ENCODE measurements around the gene TNXB.
"Not testable (repeated sequence)": the region's sequence is repeated elsewhere in the genome, so short reads cannot be mapped to it uniquely, and the experiment has no call there.

TNXB gene

DNA sequence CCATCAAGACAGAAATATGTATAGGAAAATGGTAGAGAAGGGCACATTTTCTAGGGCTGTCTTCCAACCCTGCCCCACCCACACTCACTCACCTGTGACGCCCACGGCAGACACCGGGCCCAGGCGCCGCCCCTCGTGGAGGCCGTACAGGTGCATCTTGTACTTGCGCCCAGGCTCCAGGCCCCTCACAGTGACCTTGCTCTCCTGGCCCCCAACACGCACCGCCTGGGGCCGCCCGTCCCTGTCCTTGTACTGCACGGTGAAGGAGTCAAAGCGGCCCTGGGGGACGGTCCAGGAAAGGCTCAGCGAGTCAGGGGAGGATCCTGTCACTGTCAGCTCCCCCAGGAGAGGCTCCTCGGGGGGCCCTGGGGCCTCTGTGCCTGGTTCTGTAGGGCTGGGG, 51.2 kb downstream of the TNXB start:
- no peak for DNase-seq
- no peak for ATAC-seq

DNA sequence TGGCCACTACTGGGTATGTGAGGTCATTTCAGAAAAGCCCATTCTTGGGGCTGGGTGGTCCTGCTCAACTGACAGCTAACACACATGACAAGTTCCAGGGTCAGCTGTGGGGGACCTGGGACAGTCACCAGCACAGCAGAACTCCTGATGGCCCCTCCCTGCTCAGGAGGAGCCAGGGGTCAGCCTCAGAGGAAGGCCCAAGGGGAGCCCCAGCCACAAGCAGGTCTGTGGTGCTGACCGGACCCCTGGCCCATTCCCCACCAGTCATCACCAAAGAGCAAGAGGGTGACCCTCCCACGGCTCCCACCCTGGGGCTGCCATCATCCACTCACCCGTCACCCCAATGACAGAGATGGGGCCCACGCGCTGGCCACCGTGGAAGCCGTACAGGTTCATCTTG, 52.9 kb downstream of the TNXB start:
- no peak for ATAC-seq
- DNase-seq = no peak

DNA sequence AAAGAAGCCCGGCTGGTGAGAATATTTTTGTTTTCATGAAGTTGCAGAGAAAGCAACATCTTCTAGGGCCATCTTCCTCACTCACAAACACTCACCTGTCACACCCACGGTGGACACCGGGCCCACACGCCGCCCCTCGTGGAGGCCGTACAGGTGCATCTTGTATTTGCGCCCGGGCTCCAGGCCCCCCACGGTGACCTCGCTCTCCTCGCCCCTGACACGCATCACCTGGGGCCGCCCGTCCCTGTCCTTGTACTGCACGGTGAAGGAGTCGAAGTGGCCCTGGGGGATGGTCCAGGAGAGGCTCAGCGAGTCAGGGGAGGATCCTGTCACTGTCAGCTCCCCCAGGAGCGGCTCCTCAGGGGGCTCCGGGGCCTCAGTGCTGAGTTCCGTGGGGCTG, 53.4 kb downstream of the TNXB start:
- DNase-seq, ATAC-seq: not testable (repeated sequence)

DNA sequence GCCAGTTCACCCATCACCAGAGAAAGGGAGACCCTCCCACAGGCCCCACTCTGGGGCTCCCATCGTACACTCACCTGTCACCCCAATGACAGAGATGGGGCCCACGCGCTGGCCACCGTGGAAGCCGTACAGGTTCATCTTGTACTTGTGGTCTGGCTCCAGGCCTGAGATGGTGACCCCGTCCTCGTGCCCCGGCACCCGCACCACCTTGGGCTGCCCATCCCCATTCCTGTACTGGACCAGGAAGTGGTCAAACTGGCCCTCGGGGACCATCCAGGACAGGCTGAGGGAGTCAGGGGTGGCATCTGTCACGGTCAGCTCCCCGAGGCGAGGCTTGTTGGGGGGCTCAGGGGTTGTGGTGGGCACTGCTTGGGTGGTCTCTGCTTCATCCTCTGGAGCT, 55.8 kb downstream of the TNXB start:
- not testable (repeated sequence) for ATAC-seq, DNase-seq

DNA sequence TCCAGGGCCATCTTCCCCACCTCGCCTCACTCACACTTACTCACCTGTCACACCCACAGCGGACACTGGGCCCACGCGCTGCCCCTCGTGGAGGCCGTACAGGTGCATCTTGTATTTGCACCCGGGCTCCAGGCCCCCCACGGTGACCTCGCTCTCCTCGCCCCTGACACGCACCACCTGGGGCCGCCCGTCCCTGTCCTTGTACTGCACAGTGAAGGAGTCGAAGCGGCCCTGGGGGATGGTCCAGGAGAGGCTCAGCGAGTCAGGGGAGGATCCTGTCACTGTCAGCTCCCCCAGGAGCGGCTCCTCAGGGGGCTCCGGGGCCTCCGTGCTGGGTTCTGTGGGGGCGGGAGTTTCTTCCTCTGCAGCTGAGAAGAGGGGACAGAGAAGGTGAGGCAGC, 56.5 kb downstream of the TNXB start:
- DNase-seq, ATAC-seq: not testable (repeated sequence)

DNA sequence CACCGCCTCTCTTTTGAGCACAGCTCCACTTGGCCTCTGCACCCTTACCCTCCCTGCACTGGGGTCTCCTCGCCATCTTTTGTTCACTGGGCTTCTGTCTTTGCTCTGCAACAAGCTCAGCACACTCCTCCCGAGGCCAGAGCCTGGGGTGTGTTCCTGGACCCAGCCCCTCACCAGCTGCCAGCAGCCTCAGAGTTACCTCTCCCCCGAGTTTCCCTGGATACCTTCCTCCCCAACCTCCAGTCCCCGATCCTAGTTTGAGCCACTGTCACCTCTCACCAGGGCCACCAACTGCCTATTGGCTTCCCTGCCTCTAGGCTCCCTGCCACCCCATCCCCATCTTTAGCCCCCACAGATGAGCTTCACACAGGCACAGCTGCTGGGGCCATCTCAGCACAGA, 58.6 kb downstream of the TNXB start:
- ATAC-seq (no peak), DNase-seq (no peak)

DNA sequence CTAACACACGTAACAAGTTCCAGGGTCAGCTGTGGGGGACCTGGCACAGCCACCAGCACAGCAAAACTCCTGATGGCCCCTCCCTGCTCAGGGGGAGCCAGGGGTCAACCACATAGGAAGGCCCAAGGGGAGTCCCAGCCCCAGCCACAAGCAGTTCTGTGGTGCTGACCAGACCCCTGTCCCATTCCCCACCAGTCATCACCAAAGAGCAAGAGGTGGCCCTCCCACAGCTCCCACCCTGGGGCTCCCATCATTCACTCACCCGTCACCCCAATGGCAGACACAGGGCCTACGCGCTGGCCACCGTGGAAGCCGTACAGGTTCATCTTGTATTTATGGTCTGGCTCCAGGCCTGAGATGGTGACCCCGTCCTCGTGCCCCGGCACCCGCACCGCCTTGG, 59.4 kb downstream of the TNXB start:
- ATAC-seq, DNase-seq: not testable (repeated sequence)

DNA sequence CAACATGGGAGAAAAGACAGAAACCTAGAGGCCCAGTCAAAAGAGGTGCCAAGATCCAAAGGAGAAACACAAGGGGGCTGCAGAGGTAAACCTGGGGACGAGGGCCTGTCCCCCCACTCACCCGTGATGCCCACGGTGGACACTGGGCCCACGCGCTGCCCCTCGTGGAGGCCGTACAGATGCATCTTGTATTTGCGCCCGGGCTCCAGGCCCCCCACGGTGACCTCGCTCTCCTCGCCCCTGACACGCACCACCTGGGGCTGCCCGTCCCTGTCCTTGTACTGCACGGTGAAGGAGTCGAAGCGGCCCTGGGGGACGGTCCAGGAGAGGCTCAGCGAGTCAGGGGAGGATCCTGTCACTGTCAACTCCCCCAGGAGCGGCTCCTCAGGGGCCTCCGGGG, 60.0 kb downstream of the TNXB start:
- DNase-seq, ATAC-seq: not testable (repeated sequence)

DNA sequence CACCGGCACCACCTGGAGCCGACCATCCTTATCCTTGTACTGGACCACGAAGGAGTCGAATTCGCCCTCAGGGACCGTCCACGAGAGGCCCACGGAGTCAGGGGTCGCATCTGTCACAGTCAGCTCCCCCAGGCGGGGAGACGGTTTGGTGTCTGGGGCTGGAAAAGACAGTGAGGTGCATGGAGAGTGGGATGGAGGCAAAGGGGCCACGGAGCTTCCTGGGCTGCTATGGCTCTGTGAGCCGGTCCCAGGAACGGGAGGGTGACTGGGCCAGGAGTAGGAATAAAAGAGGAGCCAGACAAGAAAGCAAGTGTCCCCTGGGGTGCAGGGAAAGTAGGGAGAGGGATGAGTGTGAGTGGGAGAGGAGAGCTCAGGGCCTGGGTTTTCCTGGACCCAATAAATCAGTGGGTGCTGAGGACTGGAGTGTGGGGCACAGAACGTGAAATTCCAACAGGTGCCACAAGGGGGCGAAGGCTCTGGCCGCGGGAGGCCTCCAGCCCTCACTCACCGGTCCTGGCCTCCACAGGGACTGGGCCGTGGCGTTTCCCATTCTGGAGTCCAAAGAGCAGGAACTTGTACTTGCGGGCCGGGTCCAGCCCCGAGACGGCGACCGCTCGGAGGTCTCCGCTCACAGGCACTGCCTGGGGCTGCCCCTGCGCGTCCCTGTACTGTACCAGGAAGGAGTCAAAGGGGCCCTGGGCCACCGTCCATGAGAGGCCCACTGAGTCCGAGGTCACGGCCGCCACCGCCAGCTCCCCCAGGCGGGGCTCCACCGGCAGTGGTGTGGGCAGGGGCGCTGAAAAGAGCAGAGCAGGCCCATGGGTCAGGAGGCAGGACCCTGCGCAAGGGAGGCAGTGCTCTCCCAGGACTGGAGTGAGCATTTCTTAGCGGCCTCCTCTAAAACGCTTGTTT, 61.0 kb downstream of the TNXB start:
- ATAC-seq = peak; percentile 68
- DNase-seq = peak; percentile 80

DNA sequence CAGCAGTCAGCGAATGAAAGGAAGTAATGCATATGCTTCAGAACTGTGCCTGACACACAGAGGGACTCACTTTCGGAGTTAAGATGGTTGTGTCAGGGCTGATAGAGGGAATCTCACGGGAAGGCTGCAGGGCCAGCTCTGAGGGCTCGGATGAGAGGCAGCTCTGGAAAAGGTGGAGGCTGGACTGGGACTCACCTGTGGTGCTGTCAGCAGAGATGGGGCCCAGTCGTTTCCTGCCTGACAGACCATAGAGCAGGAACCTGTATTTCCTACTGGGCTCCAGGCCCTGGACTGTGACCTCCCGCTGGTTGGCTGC, 61.6 kb downstream of the TNXB start:
- no peak for DNase-seq
- ATAC-seq = no peak

DNA sequence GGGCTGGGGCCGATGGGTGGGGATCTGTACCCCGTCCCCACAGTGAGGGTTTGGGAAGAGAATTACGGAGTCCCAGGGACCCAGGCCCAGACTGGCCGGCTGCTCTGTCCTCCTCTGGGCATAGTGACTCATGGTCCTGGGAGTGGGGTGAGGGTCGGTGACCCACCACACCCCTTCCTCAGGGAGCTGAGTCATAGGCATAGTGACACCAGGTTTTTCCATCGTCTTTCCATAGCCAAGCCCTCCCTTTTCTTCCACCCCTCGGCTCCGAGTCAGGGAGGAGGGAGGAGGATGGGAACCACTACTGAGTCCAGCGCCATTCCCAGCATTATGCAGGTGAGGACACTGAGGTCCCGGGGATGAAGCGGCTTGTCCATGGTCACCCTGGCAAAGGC, 62.1 kb downstream of the TNXB start:
- DNase-seq = no peak
- no peak for ATAC-seq

DNA sequence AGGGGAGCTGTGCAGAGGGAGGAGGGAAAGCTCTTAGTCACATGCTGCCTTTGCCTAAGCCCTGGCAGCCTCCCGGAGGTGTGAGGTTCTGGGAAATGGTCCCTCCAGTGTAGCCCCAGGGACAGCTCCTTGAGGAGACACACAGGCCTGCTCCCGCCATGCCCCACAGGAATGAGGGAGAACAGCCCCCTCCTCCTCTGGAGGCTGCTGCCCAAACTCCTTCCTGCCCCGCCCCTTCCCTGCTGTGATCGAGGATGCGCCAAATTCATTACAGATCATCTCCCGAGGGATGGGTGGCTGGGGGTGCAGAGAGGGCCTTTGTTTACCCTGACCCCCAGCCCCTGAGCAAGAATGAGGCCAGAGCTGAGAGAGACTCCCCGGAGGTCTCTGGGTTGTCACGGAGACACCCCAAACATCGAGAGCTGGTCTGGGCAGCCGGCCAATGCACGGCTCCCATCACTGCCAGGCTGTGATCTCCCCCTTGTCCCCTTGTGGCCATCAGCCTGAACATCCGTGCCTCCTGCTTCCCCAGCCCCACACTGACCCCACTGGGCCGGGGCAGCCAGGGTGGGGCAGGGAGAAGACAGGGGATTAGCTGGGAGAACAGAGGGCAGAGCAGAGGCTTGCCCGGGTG, 62.6 kb downstream of the TNXB start:
- ATAC-seq = no peak
- DNase-seq = no peak

DNA sequence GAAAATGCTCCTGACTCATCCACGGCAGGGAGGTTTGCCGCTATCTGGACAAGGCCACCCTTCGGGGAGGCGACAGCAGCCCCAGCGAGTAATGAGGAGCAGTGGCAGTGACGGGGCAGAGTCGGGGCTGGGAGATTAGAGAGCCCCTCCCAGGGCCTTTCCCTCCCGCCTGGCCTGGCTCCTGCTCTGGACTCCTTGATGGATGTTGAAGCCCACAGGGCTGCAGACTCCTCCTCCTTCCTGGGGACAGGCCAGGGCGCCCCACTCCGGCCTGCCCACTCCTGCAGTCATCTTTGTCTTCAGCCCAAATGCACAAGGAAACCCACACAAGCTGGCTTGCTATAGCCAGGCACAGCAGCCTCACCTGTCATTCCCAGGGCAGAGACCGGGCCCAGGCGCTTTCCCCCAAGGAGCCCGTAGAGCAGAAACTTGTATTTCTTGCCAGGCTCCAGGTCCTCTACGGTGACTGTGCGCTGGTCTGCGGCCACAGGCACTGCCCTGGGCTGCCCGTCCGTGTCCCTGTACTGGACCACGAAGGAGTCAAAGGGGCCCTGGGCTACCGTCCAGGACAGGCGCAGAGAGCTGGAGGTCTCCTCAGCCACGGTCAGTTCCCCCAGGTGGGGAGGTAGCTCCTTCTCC, 63.2 kb downstream of the TNXB start:
- no peak for DNase-seq
- no peak for ATAC-seq

DNA sequence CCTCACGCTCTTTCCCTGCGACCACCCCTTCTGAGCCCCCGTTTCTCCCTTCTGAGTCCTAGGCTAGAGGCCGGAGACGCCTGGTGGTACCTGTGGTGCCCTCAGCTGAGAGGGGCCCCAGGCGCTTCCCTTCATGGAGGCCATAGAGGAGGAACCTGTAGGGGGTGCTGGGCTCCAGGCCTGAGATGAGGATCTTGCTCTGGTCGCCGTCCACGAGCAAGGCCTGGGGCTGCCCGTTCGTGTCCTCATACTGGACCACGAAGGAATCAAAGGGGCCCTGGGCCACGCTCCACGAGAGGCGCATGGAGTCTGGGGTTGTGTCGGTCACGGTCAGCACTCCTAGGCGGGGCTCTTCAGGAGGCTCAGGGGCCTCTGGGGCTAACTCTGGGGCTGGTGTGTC, 64.2 kb downstream of the TNXB start:
- ATAC-seq = peak; percentile 8

DNA sequence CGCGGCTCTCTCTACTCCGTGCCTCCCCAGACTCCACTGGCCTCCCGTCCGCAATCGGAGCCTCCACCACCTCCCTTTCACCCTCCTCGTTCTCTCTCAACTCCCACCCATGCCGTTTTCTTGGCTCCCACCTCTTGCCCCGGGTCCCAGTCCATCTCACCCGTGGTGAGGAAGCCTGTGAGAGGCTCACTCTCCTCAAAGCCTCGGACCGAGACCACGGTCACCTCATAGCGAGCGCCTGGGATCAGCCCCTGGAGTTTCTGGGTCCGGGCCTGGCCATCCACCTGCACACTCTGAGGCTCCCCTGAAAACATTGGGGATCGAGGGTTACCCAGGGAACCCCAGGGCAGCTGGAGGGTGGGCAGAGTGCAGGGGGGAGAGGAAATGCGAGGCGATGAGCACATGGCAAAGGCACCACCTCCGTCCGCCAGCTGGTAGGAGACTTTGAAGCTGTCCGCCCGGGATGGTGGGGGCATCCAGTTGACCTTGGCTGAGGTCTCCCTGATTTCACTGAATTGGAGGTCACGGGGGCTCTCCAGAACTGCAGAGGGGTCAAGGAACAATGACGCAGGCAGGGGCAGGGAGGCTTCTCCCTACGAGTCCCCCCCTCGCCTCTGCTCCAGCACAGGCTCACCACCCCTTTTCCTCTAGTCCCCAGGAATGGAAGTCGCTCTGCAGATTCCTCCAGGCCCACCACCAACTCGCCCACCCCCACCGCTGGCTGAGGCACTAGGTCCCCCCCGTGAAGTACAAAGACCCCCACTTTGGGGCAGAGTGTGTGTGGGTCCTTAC, 65.4 kb downstream of the TNXB start:
- ATAC-seq = not testable (repeated sequence)

More for the DNA sequence above, 64.2 kb downstream of the TNXB start:
- DNase-seq = not testable (repeated sequence)

DNA sequence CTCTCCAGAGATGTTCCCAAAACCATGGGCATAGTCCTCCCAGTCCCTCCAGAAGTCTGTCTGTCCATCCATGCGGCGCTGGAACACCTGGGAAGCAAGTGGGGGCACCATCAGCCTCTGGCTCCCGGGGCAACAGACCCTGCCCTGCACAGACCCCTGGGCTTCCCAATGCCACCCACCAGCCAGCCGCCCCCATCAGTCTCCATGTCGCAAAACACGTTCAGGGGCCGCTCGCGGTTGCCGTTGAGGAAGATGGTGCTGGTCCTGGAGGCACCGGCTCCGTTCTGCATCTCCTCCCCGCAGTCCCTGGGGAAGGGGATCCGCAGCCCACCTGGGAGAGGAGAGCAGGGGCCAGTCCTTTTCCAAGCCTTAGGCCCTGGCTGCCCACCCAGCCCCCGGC, 66.9 kb downstream of the TNXB start:
- not testable (repeated sequence) for DNase-seq, ATAC-seq

More for the DNA sequence above, 65.4 kb downstream of the TNXB start:
- not testable (repeated sequence) for DNase-seq

DNA sequence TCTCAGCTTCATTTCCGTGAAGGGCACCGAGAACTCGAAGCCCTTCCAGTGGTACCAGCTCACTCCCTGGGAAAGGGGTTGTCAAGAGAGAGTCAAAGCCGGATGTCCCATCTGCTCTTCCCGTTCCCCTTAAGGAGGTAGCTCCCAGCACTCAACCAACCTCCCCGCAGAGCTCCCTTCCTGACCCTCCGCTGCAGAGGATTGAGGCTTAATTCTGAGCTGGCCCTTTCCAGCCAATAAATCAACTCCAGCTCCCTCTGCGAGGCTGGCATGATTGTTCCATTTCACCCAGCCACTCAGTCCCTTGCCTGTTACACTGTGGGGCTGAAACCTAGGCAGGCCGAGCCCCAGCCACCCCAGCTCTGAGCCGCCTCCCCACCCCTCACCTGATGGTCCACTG, 67.8 kb downstream of the TNXB start:
- not testable (repeated sequence) for ATAC-seq, DNase-seq

DNA sequence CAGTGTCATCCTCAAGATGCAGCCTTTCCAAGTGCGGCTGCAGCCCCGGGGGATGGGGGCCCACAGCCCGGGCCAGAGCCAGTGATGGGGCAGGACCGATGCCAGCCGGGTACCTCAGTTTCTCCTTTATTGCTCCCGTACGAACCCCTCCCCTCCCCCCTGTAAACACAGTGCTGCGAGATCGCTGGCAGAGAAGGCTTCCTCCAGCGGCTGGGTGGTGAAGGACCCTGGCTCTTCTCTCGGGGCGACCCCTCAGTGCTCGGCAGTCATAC, 68.2 kb downstream of the TNXB start:
- DNase-seq, ATAC-seq: not testable (repeated sequence)

DNA sequence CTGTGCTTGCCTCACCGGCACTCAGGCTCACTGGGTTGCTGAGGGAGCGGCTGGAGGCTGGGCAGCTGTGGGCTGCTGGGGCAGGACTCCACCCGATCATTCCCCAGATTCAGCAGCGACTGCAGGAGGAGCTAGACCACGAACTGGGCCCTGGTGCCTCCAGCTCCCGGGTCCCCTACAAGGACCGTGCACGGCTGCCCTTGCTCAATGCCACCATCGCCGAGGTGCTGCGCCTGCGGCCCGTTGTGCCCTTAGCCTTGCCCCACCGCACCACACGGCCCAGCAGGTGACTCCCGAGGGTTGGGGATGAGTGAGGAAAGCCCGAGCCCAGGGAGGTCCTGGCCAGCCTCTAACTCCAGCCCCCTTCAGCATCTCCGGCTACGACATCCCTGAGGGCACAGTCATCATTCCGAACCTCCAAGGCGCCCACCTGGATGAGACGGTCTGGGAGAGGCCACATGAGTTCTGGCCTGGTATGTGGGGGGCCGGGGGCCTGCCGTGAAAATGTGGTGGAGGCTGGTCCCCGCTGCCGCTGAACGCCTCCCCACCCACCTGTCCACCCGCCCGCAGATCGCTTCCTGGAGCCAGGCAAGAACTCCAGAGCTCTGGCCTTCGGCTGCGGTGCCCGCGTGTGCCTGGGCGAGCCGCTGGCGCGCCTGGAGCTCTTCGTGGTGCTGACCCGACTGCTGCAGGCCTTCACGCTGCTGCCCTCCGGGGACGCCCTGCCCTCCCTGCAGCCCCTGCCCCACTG, 68.7 kb downstream of the TNXB start:
- not testable (repeated sequence) for DNase-seq, ATAC-seq

DNA sequence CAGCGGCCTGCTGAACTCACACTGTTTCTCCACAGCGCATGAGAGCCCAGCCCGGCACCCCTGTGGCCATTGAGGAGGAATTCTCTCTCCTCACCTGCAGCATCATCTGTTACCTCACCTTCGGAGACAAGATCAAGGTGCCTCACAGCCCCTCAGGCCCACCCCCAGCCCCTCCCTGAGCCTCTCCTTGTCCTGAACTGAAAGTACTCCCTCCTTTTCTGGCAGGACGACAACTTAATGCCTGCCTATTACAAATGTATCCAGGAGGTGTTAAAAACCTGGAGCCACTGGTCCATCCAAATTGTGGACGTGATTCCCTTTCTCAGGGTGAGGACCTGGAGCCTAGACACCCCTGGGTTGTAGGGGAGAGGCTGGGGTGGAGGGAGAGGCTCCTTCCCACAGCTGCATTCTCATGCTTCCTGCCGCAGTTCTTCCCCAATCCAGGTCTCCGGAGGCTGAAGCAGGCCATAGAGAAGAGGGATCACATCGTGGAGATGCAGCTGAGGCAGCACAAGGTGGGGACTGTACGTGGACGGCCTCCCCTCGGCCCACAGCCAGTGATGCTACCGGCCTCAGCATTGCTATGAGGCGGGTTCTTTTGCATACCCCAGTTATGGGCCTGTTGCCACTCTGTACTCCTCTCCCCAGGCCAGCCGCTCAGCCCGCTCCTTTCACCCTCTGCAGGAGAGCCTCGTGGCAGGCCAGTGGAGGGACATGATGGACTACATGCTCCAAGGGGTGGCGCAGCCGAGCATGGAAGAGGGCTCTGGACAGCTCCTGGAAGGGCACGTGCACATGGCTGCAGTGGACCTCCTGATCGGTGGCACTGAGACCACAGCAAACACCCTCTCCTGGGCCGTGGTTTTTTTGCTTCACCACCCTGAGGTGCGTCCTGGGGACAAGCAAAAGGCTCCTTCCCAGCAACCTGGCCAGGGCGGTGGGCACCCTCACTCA, 69.5 kb downstream of the TNXB start:
- not testable (repeated sequence) for DNase-seq

More for the DNA sequence above, 69.5 kb downstream of the TNXB start:
- not testable (repeated sequence) for ATAC-seq

All from stimulated activated naive CD8-positive, alpha-beta T cell treated with anti-CD3 and anti-CD28 coated beads, Interleukin-15, Interleukin-2, amounts not matched to agents 100 U/mL and 50 U/mL, for 24 hours (primary cell).